HCT116 (cell line): ENCODE measurements around the gene WFDC1. TPM values are rescaled to one million over a fixed set of nuclear protein-coding genes. Genes with fewer than 3 reads are reported as not detected.

Source experiments
- ATAC-seq: fragments of 200-7000 bp; cut with Tn5 transposase; 2 replicates; pipeline ENCODE4 v1.9.1; 2020; ENCODE audit warnings: mild to moderate bottlenecking, moderate library complexity
- BruUV-seq: library from RNA; stranded (reverse); fragments of 400-500 nt; replicated peaks from 2 replicates; lab custom pipeline; 2021; lab: Mats Ljungman, UMichigan
- CTCF ChIA-PET: fragments of 300-600 bp; sonication (Branson Sonifier 250); formaldehyde crosslinking; loops from one replicate; lab custom pipeline; 2021; ENCODE audit warnings: antibody characterized with exemption; lab: Charles Lee
- POLR2A ChIA-PET: fragments of 300-600, 350-600 bp; sonication (Branson Sonifier 250); formaldehyde crosslinking; loops from one replicate; lab custom pipeline; 2021; ENCODE audit warnings: antibody characterized with exemption; lab: Charles Lee
- RAD21 ChIA-PET, 2 experiments: fragments of 300-600 bp; sonication (Branson Sonifier 250); formaldehyde crosslinking; loops; one replicate each; lab custom pipeline; 2023; ENCODE audit warnings: low total read pairs in 2 of 2; ENCODE audit not compliant: uncharacterized antibody in 2 of 2, unreplicated experiment in 2 of 2, low non-redundant PET in 1 of 2; lab: Charles Lee
- DNase-seq: peaks from one replicate; pipeline ENCODE4 v3.0.0-alpha.2; 2010; ENCODE audit warnings: low read depth, low spot score
- H2AFZ ChIP-seq: fragments of 200-600 bp; shearing (Covaris generic), sonication (generic); 2 replicates; pipeline ENCODE4 v1.6.1; 2017; ENCODE audit warnings: low read depth, mixed run types, mixed read lengths, antibody characterized with exemption, low read length; ENCODE audit not compliant: poor library complexity, severe bottlenecking
- H3K27ac ChIP-seq: 2 replicates; pipeline ENCODE4 v1.5.1; 2012; ENCODE audit warnings: low read depth, low read length
- H3K27me3 ChIP-seq: fragments of 200-600 bp; sonication (generic); 2 replicates; pipeline ENCODE4 v1.6.1; 2016; ENCODE audit warnings: mixed run types, low read length, mixed read lengths; ENCODE audit not compliant: insufficient read depth
- H3K36me3 ChIP-seq, 2 experiments: fragments of 200-500 bp in 1 of 2; fragments of 200-600 bp in 1 of 2; sonication (Bioruptor generic) in 1 of 2; sonication (generic) in 1 of 2; 2 replicates each; pipeline versions ENCODE4 v1.5.1 to v1.6.1; 2014 to 2016; ENCODE audit warnings: low read length in 2 of 2, inconsistent platforms in 1 of 2, mixed read lengths in 1 of 2, mixed run types in 1 of 2; ENCODE audit not compliant: insufficient read depth in 2 of 2, control insufficient read depth in 1 of 2
- H3K4me1 ChIP-seq, 2 experiments: fragments of 200-600 bp in 1 of 2; sonication (generic) in 1 of 2; 2 replicates each; pipeline versions ENCODE4 v1.5.1 to v1.6.1; 2012 to 2017; ENCODE audit warnings: low read length in 2 of 2, inconsistent platforms in 1 of 2, mild to moderate bottlenecking in 1 of 2, mixed read lengths in 1 of 2, mixed run types in 1 of 2, moderate library complexity in 1 of 2; ENCODE audit not compliant: insufficient read depth in 2 of 2, control insufficient read depth in 1 of 2
- H3K4me2 ChIP-seq: fragments of 200-600 bp; sonication (generic); 2 replicates; pipeline ENCODE4 v1.6.1; 2017; ENCODE audit warnings: mixed run types, low read length, mixed read lengths
- H3K4me3 ChIP-seq, 2 experiments: fragments of 200-600 bp in 1 of 2; sonication (generic) in 1 of 2; replicated peaks in 1 of 2; 2 replicates each; pipeline ENCODE4 v1.5.1; 2011 to 2016; ENCODE audit warnings: low read length in 2 of 2, control low read depth in 1 of 2, low read depth in 1 of 2, mild to moderate bottlenecking in 1 of 2, mixed read lengths in 1 of 2, mixed run types in 1 of 2
- H3K79me2 ChIP-seq: fragments of 200-600 bp; sonication (generic); 2 replicates; pipeline ENCODE4 v1.6.1; 2017; ENCODE audit warnings: mild to moderate bottlenecking, mixed run types, low read length, moderate library complexity, mixed read lengths; ENCODE audit not compliant: insufficient read depth
- H3K9ac ChIP-seq: fragments of 200-600 bp; sonication (generic); 2 replicates; pipeline ENCODE4 v1.6.1; 2016; ENCODE audit warnings: low read length, mixed read lengths
- H3K9me2 ChIP-seq: fragments of 200-600 bp; sonication (generic), shearing (Covaris generic); 2 replicates; pipeline ENCODE4 v1.6.1; 2017; ENCODE audit warnings: mixed run types, mild to moderate bottlenecking, moderate library complexity; ENCODE audit not compliant: insufficient read depth
- H3K9me3 ChIP-seq, 2 experiments: fragments of 200-500 bp in 1 of 2; fragments of 200-600 bp in 1 of 2; sonication (Bioruptor generic) in 1 of 2; sonication (generic) in 1 of 2; 2 replicates each; pipeline ENCODE4 v1.6.1; 2014 to 2017; ENCODE audit warnings: low read length in 2 of 2, mixed read lengths in 2 of 2, inconsistent platforms in 1 of 2, low read depth in 1 of 2, mild to moderate bottlenecking in 1 of 2, mixed run types in 1 of 2, moderate library complexity in 1 of 2; ENCODE audit not compliant: control insufficient read depth in 1 of 2, insufficient read depth in 1 of 2
- H4K20me1 ChIP-seq: fragments of 200-600 bp; sonication (generic), shearing (Covaris generic); 2 replicates; pipeline ENCODE4 v1.6.1; 2017; ENCODE audit warnings: mixed run types, mild to moderate bottlenecking, moderate library complexity; ENCODE audit not compliant: insufficient read depth
- CTCF ChIP-seq, 3 experiments: fragments of 200-600 bp in 1 of 3; sonication (generic) in 1 of 3; IDR thresholded peaks in 2 of 3; conservative IDR thresholded peaks in 1 of 3; 2 replicates each; pipeline ENCODE4 v1.5.1; 2012 to 2017; ENCODE audit warnings: low read depth in 2 of 3, low read length in 2 of 3, antibody characterized with exemption in 1 of 3, borderline replicate concordance in 1 of 3, control low read depth in 1 of 3, mild to moderate bottlenecking in 1 of 3, mixed read lengths in 1 of 3, mixed run types in 1 of 3, moderate library complexity in 1 of 3; ENCODE audit not compliant: insufficient read depth in 1 of 3
- EGR1 ChIP-seq: IDR thresholded peaks from 2 replicates; pipeline ENCODE4 v1.6.1; 2012; ENCODE audit warnings: low read depth
- ELF1 ChIP-seq: IDR thresholded peaks from 2 replicates; pipeline ENCODE4 v1.6.1; 2012; ENCODE audit warnings: low read depth, borderline replicate concordance
- EZH2 ChIP-seq: fragments of 200-600 bp; sonication (generic); IDR thresholded peaks from 2 replicates; pipeline ENCODE4 v1.6.1; 2017; ENCODE audit warnings: antibody characterized with exemption, mixed run types
- FOSL1 ChIP-seq: IDR thresholded peaks from 2 replicates; pipeline ENCODE4 v1.6.1; 2012; ENCODE audit warnings: low read depth
- JUND ChIP-seq: IDR thresholded peaks from 2 replicates; pipeline ENCODE4 v1.6.1; 2012
- MAX ChIP-seq: IDR thresholded peaks from 2 replicates; pipeline ENCODE4 v1.6.1; 2012
- POLR2A ChIP-seq: IDR thresholded peaks from 2 replicates; pipeline ENCODE4 v1.7.0; 2011; ENCODE audit warnings: borderline replicate concordance; ENCODE audit not compliant: insufficient read depth, insufficient read length; ENCODE audit errors: extremely low read depth
- POLR2AphosphoS5 ChIP-seq: IDR thresholded peaks from 2 replicates; pipeline ENCODE4 v1.6.1; 2011; ENCODE audit warnings: mild to moderate bottlenecking, low read depth, low read length, moderate library complexity
- REST ChIP-seq: IDR thresholded peaks from 2 replicates; pipeline ENCODE4 v1.6.1; 2012; ENCODE audit warnings: low read depth
- SIN3A ChIP-seq: IDR thresholded peaks from 2 replicates; pipeline ENCODE4 v1.6.1; 2012; ENCODE audit warnings: low read depth
- SP1 ChIP-seq: IDR thresholded peaks from 2 replicates; pipeline ENCODE4 v1.6.1; 2012; ENCODE audit warnings: low read depth
- SRF ChIP-seq: IDR thresholded peaks from 2 replicates; pipeline ENCODE4 v1.6.1; 2012; ENCODE audit warnings: low read depth
- YY1 ChIP-seq: IDR thresholded peaks from 2 replicates; pipeline ENCODE4 v1.6.1; 2011; ENCODE audit warnings: low read length, low read depth, moderate library complexity, mild to moderate bottlenecking; ENCODE audit not compliant: insufficient replicate concordance; ENCODE audit errors: extremely low read depth
- ZFX ChIP-seq: fragments of 450-650 bp; IDR thresholded peaks from 2 replicates; pipeline ENCODE4 v1.6.1; 2017
- ZNF274 ChIP-seq: fragments of 200-500 bp; sonication (Bioruptor generic); IDR thresholded peaks from 2 replicates; pipeline ENCODE4 v1.6.1; 2014; ENCODE audit warnings: mild to moderate bottlenecking, low read depth, low read length, inconsistent platforms
- intact Hi-C: fragments of 100-400 bp; cut with micrococcal nuclease; formaldehyde crosslinking; loops from 2 replicates; pipeline ENCODE4 v1.10.0; 2022
- total RNA-seq: library from RNA; stranded (reverse); gene quantifications from one replicate; pipeline ENCODE4 v1.2.1, GENCODE V29; 2021; ENCODE audit not compliant: unreplicated experiment

Gene WFDC1
- total RNA-seq, 1 experiment from 2014 or later: 0.42 TPM

GRCh38 chr16:84373907-84374489 lies 79.3 kb downstream of the WFDC1 start:
- intact Hi-C loops: no loop called here
- Histone ChIP-seq H3K4me3 (no peak overlapping the region), H3K27ac (no peak overlapping the region), H3K9me3 (no peaks in the 10 kb centered on the region), H2AFZ (no peak overlapping the region), H3K9me2 (no peaks in the 10 kb centered on the region), H3K4me2 (no peak overlapping the region), H3K4me1 (peaks cover 15 to 24% of the 10 kb centered on the region in 2 experiments), H4K20me1 (no peaks in the 10 kb centered on the region), H3K9ac (no peak overlapping the region), H3K79me2 (no peaks in the 10 kb centered on the region), H3K36me3 (no peaks in the 10 kb centered on the region), H3K27me3 (no peaks in the 10 kb centered on the region)
- ChIA-PET CTCF (no interaction called here), POLR2A (no interaction called here), RAD21 (no interaction called here)
- ATAC-seq (no peak), DNase-seq (no peak)
- no peak for TF ChIP-seq POLR2A
- no peak for TF ChIP-seq EZH2
- TF ChIP-seq SIN3A: no peak
- TF ChIP-seq YY1: no peak
- TF ChIP-seq EGR1: no peak
- TF ChIP-seq MAX: no peak
- TF ChIP-seq SRF: no peak
- BruUV-seq: no TSS peak

GRCh38 chr16:84378099-84378498 lies 83.4 kb downstream of the WFDC1 start:
- H2AFZ ChIP-seq: no peak overlapping the region
- no peaks in the 10 kb centered on the region for H4K20me1 ChIP-seq
- H3K27ac ChIP-seq: no peak overlapping the region
- H3K9me3 ChIP-seq: no peaks in the 10 kb centered on the region
- no peaks in the 10 kb centered on the region for H3K36me3 ChIP-seq
- RAD21 ChIA-PET: no interaction called here
- DNase-seq: no peak
- ATAC-seq: no peak
- no TSS peak for BruUV-seq
- POLR2A ChIA-PET: no interaction called here
- no peaks in the 10 kb centered on the region for H3K27me3 ChIP-seq
- H3K79me2 ChIP-seq: no peaks in the 10 kb centered on the region
- no peaks in the 10 kb centered on the region for H3K9me2 ChIP-seq
- no peak overlapping the region for H3K9ac ChIP-seq
- H3K4me1 ChIP-seq: peaks cover 8 to 11% of the 10 kb centered on the region in 2 experiments; a peak in 3 of 4 replicates
- intact Hi-C loops: no loop called here
- no peak overlapping the region for H3K4me2 ChIP-seq
- no peak overlapping the region for H3K4me3 ChIP-seq
- CTCF ChIA-PET: no interaction called here
- TF ChIP-seq ZNF274: no peak
- no peak for TF ChIP-seq ZFX
- no peak for TF ChIP-seq POLR2A
- no peak for TF ChIP-seq CTCF (IDR thresholded peaks at IDR 0.05 in 2 of 3, conservative IDR thresholded peaks at IDR 0.05 in 1 of 3; ENCODE audit: borderline replicate concordance in 1 of 3, insufficient read depth in 1 of 3, low read depth in 2 of 3, low read length in 2 of 3)
- no peak for TF ChIP-seq JUND
- TF ChIP-seq REST: no peak
- no peak for TF ChIP-seq ELF1
- TF ChIP-seq SP1: no peak
- no peak for TF ChIP-seq EGR1
- TF ChIP-seq SRF: no peak
- no peak for TF ChIP-seq POLR2AphosphoS5
- TF ChIP-seq FOSL1: no peak
- TF ChIP-seq YY1: no peak
